Vagina (tissue), 2 donors: Measurements from ENCODE around the gene C13orf46. TPM values are rescaled to one million over a fixed set of nuclear protein-coding genes. Genes with fewer than 3 reads are reported as not detected.

ENCODE experiments used
- DNase-seq, 2 donors: peaks; one replicate each; pipeline ENCODE4 v3.0.0-alpha.2; 2017; ENCODE audit errors: extremely low spot score in 2 of 2
- H3K27ac ChIP-seq: fragments of 200-600 bp; sonication (generic); one replicate; pipeline ENCODE4 v1.5.1; 2019
- H3K27me3 ChIP-seq: fragments of 200-600 bp; sonication (generic); one replicate; pipeline ENCODE4 v1.5.1; 2019
- H3K36me3 ChIP-seq, 2 donors: fragments of 200-600 bp; sonication (generic); one replicate each; pipeline ENCODE4 v1.5.1; 2017 to 2019
- H3K4me1 ChIP-seq: fragments of 200-600 bp; sonication (generic); one replicate; pipeline ENCODE4 v1.5.1; 2019
- H3K4me3 ChIP-seq, 2 donors: fragments of 200-600 bp; sonication (generic); 1 replicate in 1 of 2; 2 replicates in 1 of 2; pipeline ENCODE4 v1.5.1; 2016 to 2019
- H3K9me3 ChIP-seq: fragments of 200-600 bp; sonication (generic); one replicate; pipeline ENCODE4 v1.5.1; 2019
- CTCF ChIP-seq, 3 experiments: fragments of 450-650 bp in 2 of 3; fragments of 200-600 bp in 1 of 3; sonication (generic) in 1 of 3; IDR thresholded peaks; one replicate each; pipeline ENCODE4 v1.5.1; 2017 to 2019; ENCODE audit warnings: antibody characterized with exemption in 3 of 3, mild to moderate bottlenecking in 2 of 3, moderate library complexity in 2 of 3
- POLR2A ChIP-seq, 2 donors: fragments of 450-650 bp; IDR thresholded peaks; one replicate each; pipeline ENCODE4 v1.6.1; 2017; ENCODE audit warnings: antibody characterized with exemption in 2 of 2, mild to moderate bottlenecking in 2 of 2, moderate library complexity in 2 of 2
- POLR2AphosphoS5 ChIP-seq, 2 donors: sonication (generic); formaldehyde crosslinking; IDR thresholded peaks; one replicate each; pipeline ENCODE4 v1.9.0; 2017; ENCODE audit warnings: antibody characterized with exemption in 2 of 2, mild to moderate bottlenecking in 2 of 2, low read depth in 1 of 2; ENCODE audit not compliant: insufficient read depth in 1 of 2
- intact Hi-C: fragments of 100-400 bp; cut with DNase I; formaldehyde crosslinking; loops from one replicate; pipeline ENCODE4 v1.15.1; 2023
- total RNA-seq: library from RNA; depleted of rRNA; stranded (reverse); fragments of >200 nt; gene quantifications from one replicate; pipeline ENCODE4 v1.2.3, GENCODE V29; 2016

C13orf46 gene
- total RNA-seq, 1 donor from 2014 or later = not detected

- Histone ChIP-seq H3K9me3 (no peaks in the 10 kb centered on the region), H3K27ac (no peak overlapping the region), H3K27me3 (no peaks in the 10 kb centered on the region), H3K4me3 (no peak overlapping the region), H3K4me1 (no peaks in the 10 kb centered on the region), H3K36me3 (peaks cover 0 to 26% of the 10 kb centered on the region in 2 donors)
- intact Hi-C loops = no loop called here
- TF ChIP-seq CTCF (IDR thresholded peaks at IDR 0.05) (no peak), POLR2A (IDR thresholded peaks at IDR 0.05) (no peak), POLR2AphosphoS5 (IDR thresholded peaks at IDR 0.05; ENCODE audit: insufficient read depth in 1 of 2, low read depth in 1 of 2) (no peak)
- DNase-seq = no peak
Observed at GRCh38 chr13:114008964-114009589, 35.2 kb upstream of the C13orf46 start.

- no peak for DNase-seq
Observed at GRCh38 chr13:114007566-114007965, 33.7 kb upstream of the C13orf46 start.

GRCh38 chr13:114005206-114005724 lies 31.4 kb upstream of the C13orf46 start:
- H3K27ac ChIP-seq = no peak overlapping the region
- no peak for DNase-seq

More at GRCh38 chr13:114007566-114007965, 33.7 kb upstream of the C13orf46 start:
- H3K36me3 ChIP-seq = peaks cover 0 to 22% of the 10 kb centered on the region in 2 donors
- no peaks in the 10 kb centered on the region for H3K4me1 ChIP-seq
- no peak overlapping the region for H3K4me3 ChIP-seq
- H3K27me3 ChIP-seq = no peaks in the 10 kb centered on the region
- no peaks in the 10 kb centered on the region for H3K9me3 ChIP-seq
- H3K27ac ChIP-seq = no peak overlapping the region
- TF ChIP-seq POLR2A (IDR thresholded peaks at IDR 0.05) (no peak), POLR2AphosphoS5 (IDR thresholded peaks at IDR 0.05; ENCODE audit: insufficient read depth in 1 of 2, low read depth in 1 of 2) (no peak), CTCF (IDR thresholded peaks at IDR 0.05) (no peak)
- intact Hi-C loops = no loop called here

GRCh38 chr13:114004420-114005205 lies 30.7 kb upstream of the C13orf46 start:
- no peak overlapping the region for H3K27ac ChIP-seq
- no peaks in the 10 kb centered on the region for H3K4me1 ChIP-seq
- intact Hi-C loops = no loop called here
- TF ChIP-seq CTCF (IDR thresholded peaks at IDR 0.05) = no peak
- no peak for TF ChIP-seq POLR2A (IDR thresholded peaks at IDR 0.05)
- TF ChIP-seq POLR2AphosphoS5 (IDR thresholded peaks at IDR 0.05; ENCODE audit: insufficient read depth in 1 of 2, low read depth in 1 of 2) = no peak
- no peak overlapping the region for H3K4me3 ChIP-seq
- peaks cover 0 to 9% of the 10 kb centered on the region in 2 donors for H3K36me3 ChIP-seq
- H3K27me3 ChIP-seq = no peaks in the 10 kb centered on the region
- no peak for DNase-seq
- H3K9me3 ChIP-seq = no peaks in the 10 kb centered on the region

More at GRCh38 chr13:114005206-114005724, 31.4 kb upstream of the C13orf46 start:
- TF ChIP-seq CTCF (IDR thresholded peaks at IDR 0.05) (no peak), POLR2A (IDR thresholded peaks at IDR 0.05) (no peak), POLR2AphosphoS5 (IDR thresholded peaks at IDR 0.05; ENCODE audit: insufficient read depth in 1 of 2, low read depth in 1 of 2) (no peak)
- no peaks in the 10 kb centered on the region for H3K27me3 ChIP-seq
- intact Hi-C loops = no loop called here
- no peaks in the 10 kb centered on the region for H3K9me3 ChIP-seq
- H3K4me1 ChIP-seq = no peaks in the 10 kb centered on the region
- no peak overlapping the region for H3K4me3 ChIP-seq
- H3K36me3 ChIP-seq = peaks cover 0 to 16% of the 10 kb centered on the region in 2 donors
